PC-3 (cell line): ENCODE measurements around the gene TAAR2.

Source experiments
- EZH2 ChIP-seq: fragments of 300-600 bp; sonication (generic); IDR thresholded peaks from one replicate; pipeline ENCODE4 v1.6.1; 2017; ENCODE audit warnings: antibody characterized with exemption, mild to moderate bottlenecking, low read length; ENCODE audit not compliant: unreplicated experiment
- TF ChIP-seq, protein P1 (sequence below): fragments of 300-600 bp; sonication (generic); conservative IDR thresholded peaks from 2 replicates; pipeline ENCODE4 v1.5.1; 2017; ENCODE audit warnings: antibody characterized with exemption, low read depth, mild to moderate bottlenecking, low read length

DNA sequence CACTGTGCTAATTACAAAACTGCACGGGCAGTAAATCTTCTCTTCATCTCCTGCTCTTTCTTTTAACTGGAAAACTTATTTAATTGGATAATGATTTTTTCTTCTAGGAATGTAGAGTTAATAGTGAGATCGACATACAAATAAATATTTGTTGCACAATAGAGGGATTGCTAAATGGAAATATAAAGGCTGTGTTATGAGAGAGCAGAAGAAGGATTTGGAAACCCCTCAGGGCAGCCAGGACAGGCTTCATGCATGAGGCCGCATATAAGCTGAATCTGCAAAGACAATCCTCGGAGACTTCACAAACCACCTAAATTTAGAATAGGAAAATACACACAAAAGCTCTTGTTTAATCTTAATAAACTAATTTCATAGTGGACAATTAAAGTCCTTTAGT is 37.8 kb upstream of the TAAR2 start:
- TF ChIP-seq, protein P1, sequence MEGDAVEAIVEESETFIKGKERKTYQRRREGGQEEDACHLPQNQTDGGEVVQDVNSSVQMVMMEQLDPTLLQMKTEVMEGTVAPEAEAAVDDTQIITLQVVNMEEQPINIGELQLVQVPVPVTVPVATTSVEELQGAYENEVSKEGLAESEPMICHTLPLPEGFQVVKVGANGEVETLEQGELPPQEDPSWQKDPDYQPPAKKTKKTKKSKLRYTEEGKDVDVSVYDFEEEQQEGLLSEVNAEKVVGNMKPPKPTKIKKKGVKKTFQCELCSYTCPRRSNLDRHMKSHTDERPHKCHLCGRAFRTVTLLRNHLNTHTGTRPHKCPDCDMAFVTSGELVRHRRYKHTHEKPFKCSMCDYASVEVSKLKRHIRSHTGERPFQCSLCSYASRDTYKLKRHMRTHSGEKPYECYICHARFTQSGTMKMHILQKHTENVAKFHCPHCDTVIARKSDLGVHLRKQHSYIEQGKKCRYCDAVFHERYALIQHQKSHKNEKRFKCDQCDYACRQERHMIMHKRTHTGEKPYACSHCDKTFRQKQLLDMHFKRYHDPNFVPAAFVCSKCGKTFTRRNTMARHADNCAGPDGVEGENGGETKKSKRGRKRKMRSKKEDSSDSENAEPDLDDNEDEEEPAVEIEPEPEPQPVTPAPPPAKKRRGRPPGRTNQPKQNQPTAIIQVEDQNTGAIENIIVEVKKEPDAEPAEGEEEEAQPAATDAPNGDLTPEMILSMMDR, result no peak
- TF ChIP-seq EZH2, result no peak
